H9 (cell line): Measurements from ENCODE around the gene ARPC5L. TPM values are rescaled to one million over a fixed set of nuclear protein-coding genes. Genes with fewer than 3 reads are reported as not detected.

ENCODE experiments used
- DNase-seq: peaks from one replicate; pipeline ENCODE4 v3.0.0-alpha.2; 2017
- H2AFZ ChIP-seq: one replicate; pipeline ENCODE4 v1.6.1; 2013; ENCODE audit warnings: mild to moderate bottlenecking, low read length, control low read depth, moderate library complexity
- H2AK5ac ChIP-seq: 2 replicates; pipeline ENCODE4 v1.6.1; 2013; ENCODE audit warnings: low read length, control low read depth, mixed read lengths; ENCODE audit not compliant: insufficient read length
- H2BK120ac ChIP-seq: one replicate; pipeline ENCODE4 v1.6.1; 2013; ENCODE audit warnings: low read depth, mild to moderate bottlenecking, low read length, control low read depth, inconsistent platforms; ENCODE audit not compliant: poor library complexity, severe bottlenecking
- H2BK12ac ChIP-seq: 2 replicates; pipeline ENCODE4 v1.6.1; 2013; ENCODE audit warnings: low read length, control low read depth, mixed read lengths, low read depth; ENCODE audit not compliant: insufficient read length
- H2BK15ac ChIP-seq: 2 replicates; pipeline ENCODE4 v1.6.1; 2013; ENCODE audit warnings: low read depth, low read length, control low read depth
- H2BK20ac ChIP-seq: one replicate; pipeline ENCODE4 v1.6.1; 2013; ENCODE audit warnings: low read depth, mild to moderate bottlenecking, low read length, control low read depth, inconsistent platforms; ENCODE audit not compliant: poor library complexity, severe bottlenecking
- H2BK5ac ChIP-seq: 2 replicates; pipeline ENCODE4 v1.6.1; 2013; ENCODE audit warnings: low read length, control low read depth, mixed read lengths; ENCODE audit not compliant: insufficient read length
- H3K14ac ChIP-seq: 2 replicates; pipeline ENCODE4 v1.6.1; 2013; ENCODE audit warnings: low read length, control low read depth; ENCODE audit not compliant: insufficient read depth
- H3K18ac ChIP-seq: 2 replicates; pipeline ENCODE4 v1.6.1; 2013; ENCODE audit warnings: low read depth, mild to moderate bottlenecking, mixed read lengths, low read length, control low read depth; ENCODE audit not compliant: insufficient read length
- H3K23ac ChIP-seq: 2 replicates; pipeline ENCODE4 v1.6.1; 2013; ENCODE audit warnings: low read length, control low read depth, mixed read lengths, low read depth; ENCODE audit not compliant: insufficient read length
- H3K23me2 ChIP-seq: 2 replicates; pipeline ENCODE4 v1.6.1; 2013; ENCODE audit warnings: low read depth, mild to moderate bottlenecking, mixed read lengths, low read length, control low read depth; ENCODE audit not compliant: insufficient read length, poor library complexity, severe bottlenecking
- H3K27ac ChIP-seq: 2 replicates; pipeline ENCODE4 v1.5.1; 2013; ENCODE audit warnings: low read length, control low read depth, mixed read lengths, low read depth; ENCODE audit not compliant: insufficient read length
- H3K27me3 ChIP-seq: 2 replicates; pipeline ENCODE4 v1.6.1; 2013; ENCODE audit warnings: low read length, control low read depth, inconsistent platforms; ENCODE audit not compliant: insufficient read depth
- H3K4ac ChIP-seq: 2 replicates; pipeline ENCODE4 v1.6.1; 2013; ENCODE audit warnings: low read depth, mild to moderate bottlenecking, control low read depth, inconsistent platforms, low read length, moderate library complexity
- H3K4me1 ChIP-seq: 2 replicates; pipeline ENCODE4 v1.6.1; 2013; ENCODE audit warnings: low read length, control low read depth, inconsistent platforms; ENCODE audit not compliant: insufficient read depth
- H3K4me2 ChIP-seq: 2 replicates; pipeline ENCODE4 v1.6.1; 2013; ENCODE audit warnings: low read length, control low read depth, mixed read lengths; ENCODE audit not compliant: insufficient read length, insufficient read depth
- H3K56ac ChIP-seq: 2 replicates; pipeline ENCODE4 v1.6.1; 2013; ENCODE audit warnings: low read depth, mild to moderate bottlenecking, mixed read lengths, low read length, control low read depth; ENCODE audit not compliant: insufficient read length
- H3K79me1 ChIP-seq: 2 replicates; pipeline ENCODE4 v1.6.1; 2013; ENCODE audit warnings: low read depth, mild to moderate bottlenecking, moderate library complexity, low read length, control low read depth, inconsistent platforms; ENCODE audit not compliant: insufficient read depth, poor library complexity, severe bottlenecking
- H3K79me2 ChIP-seq: 2 replicates; pipeline ENCODE4 v1.6.1; 2013; ENCODE audit warnings: low read length, control low read depth, inconsistent platforms; ENCODE audit not compliant: insufficient read depth
- H3K9ac ChIP-seq: 2 replicates; pipeline ENCODE4 v1.6.1; 2013; ENCODE audit warnings: low read length, control low read depth, mixed read lengths; ENCODE audit not compliant: insufficient read length; ENCODE audit errors: extremely low read depth
- H3K9me3 ChIP-seq: one replicate; pipeline ENCODE4 v1.6.1; 2013; ENCODE audit warnings: low read depth, low read length, inconsistent platforms; ENCODE audit not compliant: control insufficient read depth
- H3T11ph ChIP-seq: one replicate; pipeline ENCODE4 v1.6.1; 2013; ENCODE audit warnings: mild to moderate bottlenecking, low read length, control low read depth, inconsistent platforms
- H4K20me1 ChIP-seq: one replicate; pipeline ENCODE4 v1.6.1; 2013; ENCODE audit not compliant: control insufficient read depth, insufficient read length, insufficient read depth
- H4K5ac ChIP-seq: 2 replicates; pipeline ENCODE4 v1.6.1; 2013; ENCODE audit warnings: low read depth, mild to moderate bottlenecking, mixed read lengths, low read length, control low read depth; ENCODE audit not compliant: insufficient read length
- H4K8ac ChIP-seq: replicated peaks from 2 replicates; pipeline ENCODE4 v1.6.1; 2013; ENCODE audit warnings: low read length, control low read depth, mixed read lengths, low read depth; ENCODE audit not compliant: insufficient read length
- H4K91ac ChIP-seq: 2 replicates; pipeline ENCODE4 v1.6.1; 2013; ENCODE audit warnings: low read depth, mild to moderate bottlenecking, moderate library complexity, mixed read lengths, low read length, control low read depth; ENCODE audit not compliant: insufficient read length
- H3K27ac Mint-ChIP-seq, 3 experiments: 2 replicates in 2 of 3; 3 replicates in 1 of 3; pipeline ENCODE4 v1.8.0; 2020 to 2021; ENCODE audit warnings: mixed read lengths in 3 of 3, mild to moderate bottlenecking in 1 of 3, moderate library complexity in 1 of 3
- H3K27me3 Mint-ChIP-seq: 2 replicates; pipeline ENCODE4 v1.8.0; 2021; ENCODE audit warnings: low read depth, mild to moderate bottlenecking, moderate library complexity, mixed read lengths
- H3K36me3 Mint-ChIP-seq, 3 experiments: 2 replicates in 2 of 3; 3 replicates in 1 of 3; pipeline ENCODE4 v1.8.0; 2020 to 2021; ENCODE audit warnings: low read depth in 3 of 3, mixed read lengths in 3 of 3; ENCODE audit not compliant: insufficient read depth in 1 of 3
- H3K4me1 Mint-ChIP-seq, 2 experiments: 2 replicates each; pipeline ENCODE4 v1.8.0; 2020; ENCODE audit warnings: mixed read lengths in 2 of 2
- H3K4me3 Mint-ChIP-seq, 2 experiments: 2 replicates in 1 of 2; 3 replicates in 1 of 2; pipeline ENCODE4 v1.8.0; 2020 to 2021; ENCODE audit warnings: mild to moderate bottlenecking in 2 of 2, mixed read lengths in 2 of 2, moderate library complexity in 1 of 2
- H3K9me3 Mint-ChIP-seq, 2 experiments: 2 replicates in 1 of 2; 3 replicates in 1 of 2; pipeline ENCODE4 v1.8.0; 2020; ENCODE audit warnings: mild to moderate bottlenecking in 2 of 2, mixed read lengths in 2 of 2, moderate library complexity in 1 of 2
- WGBS: extraction: QIAGEN DNeasy Blood & Tissue Kit; methylation state at CpG from one replicate; pipeline ENCODE4 v1.1.7; 2013; ENCODE audit warnings: missing lambda C conversion rate, low lambda C conversion rate, mixed read lengths; ENCODE audit not compliant: insufficient read length; ENCODE audit errors: extremely low coverage; 5-methylcytosine and 5-hydroxymethylcytosine counted together
- total RNA-seq: library from RNA; stranded (reverse); gene quantifications from 2 replicates; pipeline ENCODE4 v1.2.1, GENCODE V29; 2021
- TF ChIP-seq, protein P1 (sequence below): fragments of 200-600 bp; sonication (generic); conservative IDR thresholded peaks from 3 replicates; pipeline ENCODE4 v1.8.0; 2021; ENCODE audit warnings: antibody characterized with exemption, mild to moderate bottlenecking

ARPC5L gene
- total RNA-seq, 1 experiment from 2014 or later = 67.7 TPM

DNA sequence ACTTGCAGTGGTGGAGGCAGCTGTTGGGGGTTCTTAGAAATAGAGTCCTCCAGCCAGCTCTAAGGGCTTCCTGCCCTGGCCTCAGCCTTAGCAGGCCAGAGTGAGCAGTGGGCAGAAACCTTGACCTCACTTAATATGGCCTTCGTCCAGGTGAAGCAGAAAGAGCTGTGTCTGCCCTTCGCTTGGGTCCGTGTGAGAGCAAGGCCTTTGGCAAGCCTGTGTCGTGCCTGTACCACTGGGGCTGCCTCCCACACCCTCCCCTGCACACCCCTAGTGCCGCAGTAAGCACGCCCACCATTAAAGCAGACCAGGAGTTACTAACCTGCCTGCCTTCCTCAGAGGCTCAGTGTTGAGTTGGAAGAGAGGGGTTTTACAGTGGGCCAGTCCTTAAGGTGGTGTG is 13.6 kb downstream of the ARPC5L start:
- Histone ChIP-seq H3K23me2 (no peaks in the 10 kb centered on the region), H3K56ac (no peak overlapping the region), H2BK12ac (no peak overlapping the region), H3K27ac (no peak overlapping the region), H4K20me1 (no peaks in the 10 kb centered on the region), H2BK5ac (no peak overlapping the region), H3K79me1 (peaks cover 8% of the 10 kb centered on the region), H4K8ac (no peak overlapping the region), H2BK15ac (no peak overlapping the region), H3K4me1 (peaks cover 12% of the 10 kb centered on the region), H3K23ac (no peak overlapping the region), H2BK20ac (no peak overlapping the region), H3K79me2 (peaks cover 18% of the 10 kb centered on the region; the same call in 1 of the 2 replicates), H3K27me3 (no peaks in the 10 kb centered on the region), H3K14ac (no peak overlapping the region), H3K9ac (no peak overlapping the region), H3K9me3 (no peaks in the 10 kb centered on the region), H4K5ac (no peak overlapping the region), H3K4ac (no peak overlapping the region), H4K91ac (no peak overlapping the region), H3T11ph (no peak overlapping the region), H2BK120ac (no peak overlapping the region), H2AFZ (no peak overlapping the region), H3K4me2 (no peak overlapping the region), H3K18ac (no peak overlapping the region), H2AK5ac (no peak overlapping the region)
- Mint-ChIP-seq H3K9me3 (no peaks in the 10 kb centered on the region), H3K4me1 (peaks cover 37 to 38% of the 10 kb centered on the region in 2 experiments), H3K36me3 (peaks cover 34 to 78% (median 67%) of the 10 kb centered on the region in 3 experiments), H3K4me3 (no peak overlapping the region), H3K27ac (no peak overlapping the region), H3K27me3 (no peaks in the 10 kb centered on the region)
- no CpG with 5 or more reads among the region's 6 CpGs for WGBS
- TF ChIP-seq, protein P1, sequence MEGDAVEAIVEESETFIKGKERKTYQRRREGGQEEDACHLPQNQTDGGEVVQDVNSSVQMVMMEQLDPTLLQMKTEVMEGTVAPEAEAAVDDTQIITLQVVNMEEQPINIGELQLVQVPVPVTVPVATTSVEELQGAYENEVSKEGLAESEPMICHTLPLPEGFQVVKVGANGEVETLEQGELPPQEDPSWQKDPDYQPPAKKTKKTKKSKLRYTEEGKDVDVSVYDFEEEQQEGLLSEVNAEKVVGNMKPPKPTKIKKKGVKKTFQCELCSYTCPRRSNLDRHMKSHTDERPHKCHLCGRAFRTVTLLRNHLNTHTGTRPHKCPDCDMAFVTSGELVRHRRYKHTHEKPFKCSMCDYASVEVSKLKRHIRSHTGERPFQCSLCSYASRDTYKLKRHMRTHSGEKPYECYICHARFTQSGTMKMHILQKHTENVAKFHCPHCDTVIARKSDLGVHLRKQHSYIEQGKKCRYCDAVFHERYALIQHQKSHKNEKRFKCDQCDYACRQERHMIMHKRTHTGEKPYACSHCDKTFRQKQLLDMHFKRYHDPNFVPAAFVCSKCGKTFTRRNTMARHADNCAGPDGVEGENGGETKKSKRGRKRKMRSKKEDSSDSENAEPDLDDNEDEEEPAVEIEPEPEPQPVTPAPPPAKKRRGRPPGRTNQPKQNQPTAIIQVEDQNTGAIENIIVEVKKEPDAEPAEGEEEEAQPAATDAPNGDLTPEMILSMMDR = no peak
- DNase-seq = no peak
